Stimulated activated CD8-positive, alpha-beta memory T cell treated with anti-CD3 and anti-CD28 coated beads, Interleukin-2, amount 100 ng/mL, for 48 hours (primary cell): ENCODE results near the gene ANKK1.

Experiments used
- DNase-seq, 2 donors: peaks; one replicate each; pipeline ENCODE4 v3.0.0-alpha.2; 2020; ENCODE audit warnings: low read depth in 2 of 2

Gene ANKK1

DNA sequence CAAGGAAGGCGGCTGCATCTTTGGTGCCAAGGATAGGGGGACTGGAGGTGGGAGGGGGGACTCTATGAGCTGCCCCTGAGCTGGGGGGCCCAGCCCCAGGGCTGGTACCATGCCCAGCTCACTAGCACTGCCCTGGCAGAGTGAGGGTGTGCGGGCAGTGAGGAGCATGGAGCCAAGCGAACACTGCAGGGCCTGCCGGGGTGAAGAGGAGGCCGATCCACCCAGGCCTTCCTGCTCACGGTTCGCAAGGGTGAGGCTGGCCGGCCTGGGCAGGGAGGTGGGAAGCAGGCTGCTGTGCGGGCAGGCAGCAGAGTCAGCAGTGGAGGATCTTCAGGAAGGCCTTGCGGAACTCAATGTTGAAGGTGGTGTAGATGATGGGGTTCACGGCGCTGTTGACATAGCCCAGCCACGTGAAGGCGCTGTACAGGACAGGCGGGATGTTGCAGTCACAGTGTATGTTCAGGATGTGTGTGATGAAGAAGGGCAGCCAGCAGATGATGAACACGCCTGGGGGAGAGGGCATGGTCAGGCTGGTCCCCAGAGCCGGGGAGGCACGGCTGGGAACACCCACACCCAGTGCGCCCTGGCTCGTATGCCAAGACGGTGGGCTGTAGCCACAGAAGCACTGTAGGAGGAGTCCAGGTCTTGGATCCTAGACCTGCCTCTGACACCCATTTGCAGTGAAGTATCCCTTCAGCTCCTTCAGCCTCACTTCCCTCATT is 23.0 kb downstream of the ANKK1 start:
- no peak for DNase-seq

DNA sequence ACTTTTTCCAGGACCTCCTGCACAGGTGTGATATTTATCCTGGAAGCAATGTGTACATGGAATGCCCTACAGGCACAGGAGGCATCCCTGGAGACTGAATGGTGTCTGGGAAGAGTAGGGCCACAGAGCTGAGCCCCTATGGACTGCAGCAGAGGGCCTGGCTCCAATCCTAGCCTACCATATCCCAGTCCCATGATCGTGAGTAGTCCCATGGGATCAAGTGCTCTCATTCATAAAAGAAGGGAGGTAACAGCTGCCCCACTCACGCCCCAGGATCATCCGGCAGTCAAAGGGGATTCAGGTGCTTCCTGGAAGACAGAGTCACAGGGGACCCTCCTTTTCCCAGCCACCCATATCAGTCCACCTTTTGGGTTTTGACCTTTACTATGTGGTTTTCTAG is 24.0 kb downstream of the ANKK1 start:
- no peak for DNase-seq

DNA sequence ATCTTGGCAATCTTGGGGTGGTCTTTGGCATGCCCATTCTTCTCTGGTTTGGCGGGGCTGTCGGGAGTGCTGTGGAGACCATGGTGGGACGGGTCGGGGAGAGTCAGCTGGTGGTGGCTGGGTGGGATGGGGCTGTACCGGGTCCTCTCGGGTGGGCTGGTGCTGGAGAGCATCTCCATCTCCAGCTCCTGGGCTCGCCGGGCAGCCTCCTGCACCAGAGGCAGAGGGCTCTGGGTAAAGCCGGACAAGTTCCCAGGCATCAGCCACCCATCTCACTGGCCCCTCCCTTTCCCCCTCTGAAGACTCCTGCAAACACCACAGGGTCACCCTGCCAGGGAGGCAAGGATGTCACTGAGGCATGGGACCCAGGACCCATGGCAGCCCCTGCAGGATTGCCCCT is 25.1 kb downstream of the ANKK1 start:
- DNase-seq, result no peak

DNA sequence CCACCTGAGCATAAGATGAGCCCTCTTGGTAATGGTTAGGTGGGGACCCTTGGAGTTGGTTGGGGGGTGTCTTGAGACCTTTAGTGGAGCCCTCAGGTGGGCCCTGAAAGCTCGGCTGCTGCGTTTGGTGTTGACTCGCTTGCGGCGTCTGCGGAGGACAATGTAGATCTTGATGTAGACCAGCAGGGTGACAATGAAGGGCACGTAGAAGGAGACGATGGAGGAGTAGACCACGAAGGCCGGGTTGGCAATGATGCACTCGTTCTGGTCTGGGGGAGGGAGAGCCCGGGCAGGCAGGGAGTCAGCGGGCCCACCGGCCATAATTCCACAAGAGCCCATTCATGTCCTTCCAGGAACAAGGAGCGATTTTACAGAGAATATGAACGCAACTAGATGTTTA is 27.8 kb downstream of the ANKK1 start:
- no peak for DNase-seq

DNA sequence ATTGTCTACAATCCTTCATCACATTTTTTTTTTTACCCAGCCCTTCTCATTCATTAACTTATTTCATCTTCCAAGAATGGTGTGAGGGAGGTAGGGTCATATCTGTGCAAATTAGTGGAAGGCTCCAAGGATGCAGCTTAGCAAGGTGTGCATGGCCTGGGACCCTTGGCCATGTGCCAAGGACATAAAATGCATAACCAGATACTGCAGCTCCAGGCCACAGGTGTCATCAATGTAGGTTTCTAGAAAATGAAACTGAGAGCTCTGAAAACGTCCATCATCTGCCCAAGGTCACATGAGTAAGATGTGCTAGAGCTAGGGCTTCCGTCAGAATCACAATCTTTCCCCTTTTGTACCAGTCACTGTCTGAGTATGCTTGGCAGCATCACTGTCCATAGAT is 29.8 kb downstream of the ANKK1 start:
- no peak for DNase-seq

DNA sequence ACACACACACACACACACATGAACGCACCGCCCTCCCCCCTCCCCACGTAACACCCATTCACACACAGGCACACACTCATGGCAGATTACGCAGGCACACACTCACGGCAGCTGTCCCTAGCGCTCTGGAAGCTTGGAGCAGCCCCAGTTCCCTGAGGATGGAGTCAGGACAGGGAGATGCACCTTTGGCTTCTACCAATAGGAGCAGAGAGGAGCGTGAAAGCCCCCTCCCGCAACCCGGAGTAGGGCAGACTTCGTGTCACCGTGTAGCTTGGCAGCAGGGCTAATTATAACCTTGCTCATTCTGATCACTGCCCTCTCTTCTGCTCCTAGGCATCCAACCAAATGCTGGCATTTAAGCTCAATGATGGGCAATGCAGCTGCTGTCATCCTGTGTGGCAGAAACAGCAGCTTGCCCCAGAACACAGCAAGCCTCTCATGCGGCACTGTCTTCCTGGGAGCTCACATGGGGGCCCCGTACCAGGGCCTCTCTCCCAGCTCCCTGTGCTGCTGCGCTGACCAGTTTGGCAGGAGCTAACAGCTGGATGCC is 31.9 kb downstream of the ANKK1 start:
- DNase-seq, result no peak

DNA sequence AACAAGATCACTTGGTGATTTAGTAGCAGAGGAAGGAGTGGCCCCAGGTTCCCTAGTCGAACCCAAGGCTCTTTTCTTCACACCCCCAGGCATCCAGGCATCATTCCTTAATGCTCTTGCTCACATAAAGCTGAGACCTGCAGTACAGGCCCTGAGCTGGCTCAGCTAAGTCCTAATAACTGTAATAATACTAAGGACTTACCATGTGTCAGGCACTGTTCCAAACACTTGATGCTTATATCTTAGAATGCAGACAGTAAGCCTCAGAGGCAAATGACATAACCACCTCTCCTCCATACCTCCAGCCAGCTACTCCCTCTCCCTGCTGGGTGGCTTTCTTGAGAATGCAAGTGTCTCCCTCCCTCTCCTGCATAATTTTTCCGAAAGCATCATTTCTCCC is 33.2 kb downstream of the ANKK1 start:
- no peak for DNase-seq

DNA sequence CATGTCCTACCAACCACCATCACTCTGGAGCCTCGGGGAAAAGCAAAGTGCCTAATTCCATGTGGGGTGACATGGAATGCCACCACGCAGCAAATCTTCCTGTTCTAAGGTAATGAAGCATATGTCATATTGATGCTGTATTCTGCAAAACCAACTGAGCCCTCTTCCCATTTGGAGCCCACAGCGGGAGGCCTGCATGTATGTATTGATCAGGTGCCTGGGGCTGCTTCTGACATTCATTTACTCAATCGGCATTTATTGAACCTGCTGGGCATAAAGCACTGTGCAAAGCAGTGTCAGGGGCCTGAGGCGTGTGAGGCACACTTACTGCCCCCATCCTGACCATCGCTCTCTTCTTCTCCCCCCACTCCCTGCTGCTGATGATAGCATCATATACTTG is 39.1 kb downstream of the ANKK1 start:
- no peak for DNase-seq

DNA sequence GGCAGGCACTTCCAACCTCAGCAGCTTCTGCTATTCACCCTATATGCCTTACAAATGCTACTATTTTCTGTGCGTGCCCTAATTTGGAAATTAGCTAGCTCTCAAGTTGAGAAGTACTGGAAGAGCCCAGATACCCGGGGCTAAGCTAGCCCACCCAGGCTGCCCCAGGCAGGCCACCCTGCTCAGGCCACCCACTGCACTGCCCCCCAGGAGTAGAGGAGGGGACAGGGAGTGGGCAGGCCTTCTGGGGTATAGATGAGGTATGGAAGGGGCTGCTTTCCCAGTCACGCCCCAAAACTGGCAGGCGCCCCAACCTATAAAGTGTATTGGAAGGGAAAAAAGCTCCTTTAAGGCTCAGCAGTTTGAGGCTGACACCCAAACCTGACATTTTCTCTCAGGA is 44.2 kb downstream of the ANKK1 start:
- no peak for DNase-seq

DNA sequence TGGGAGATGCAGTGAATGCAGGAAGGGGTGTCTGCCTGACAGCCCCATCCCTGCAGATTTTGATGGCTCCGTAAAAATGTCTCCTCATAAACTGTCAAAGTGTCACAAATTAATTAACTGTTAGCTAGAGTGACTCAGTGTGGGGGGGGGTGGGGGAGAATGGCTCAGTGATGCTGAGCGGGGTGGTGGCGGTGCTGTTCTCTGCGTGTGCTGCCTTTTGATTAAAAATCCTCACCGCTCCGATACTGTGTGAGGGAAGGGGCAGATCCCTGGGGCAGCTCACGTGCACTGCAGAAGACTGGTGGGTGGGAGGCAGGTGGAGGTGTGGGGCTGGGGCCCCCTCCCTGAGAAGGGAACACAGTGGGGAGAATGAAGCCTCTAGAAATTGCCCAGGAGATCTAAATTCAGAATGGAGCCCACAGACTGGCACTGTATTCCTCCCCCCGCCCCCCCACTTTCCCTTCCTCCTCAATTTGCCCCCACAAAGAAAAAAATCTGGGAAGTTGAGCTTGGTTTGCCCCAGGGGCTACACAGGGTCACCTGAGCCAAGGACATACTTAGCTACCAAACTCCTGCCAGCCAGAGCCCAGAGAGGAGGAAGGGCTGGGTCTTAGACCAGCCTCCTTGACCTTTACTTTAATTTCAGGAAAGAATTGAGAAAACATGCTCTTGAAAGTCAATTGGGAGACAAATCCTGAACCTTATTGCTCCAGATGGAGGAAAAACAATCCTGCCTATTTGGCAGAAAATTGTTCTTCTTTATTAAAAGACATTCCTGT is 47.8 kb downstream of the ANKK1 start:
- DNase-seq, result no peak

DNA sequence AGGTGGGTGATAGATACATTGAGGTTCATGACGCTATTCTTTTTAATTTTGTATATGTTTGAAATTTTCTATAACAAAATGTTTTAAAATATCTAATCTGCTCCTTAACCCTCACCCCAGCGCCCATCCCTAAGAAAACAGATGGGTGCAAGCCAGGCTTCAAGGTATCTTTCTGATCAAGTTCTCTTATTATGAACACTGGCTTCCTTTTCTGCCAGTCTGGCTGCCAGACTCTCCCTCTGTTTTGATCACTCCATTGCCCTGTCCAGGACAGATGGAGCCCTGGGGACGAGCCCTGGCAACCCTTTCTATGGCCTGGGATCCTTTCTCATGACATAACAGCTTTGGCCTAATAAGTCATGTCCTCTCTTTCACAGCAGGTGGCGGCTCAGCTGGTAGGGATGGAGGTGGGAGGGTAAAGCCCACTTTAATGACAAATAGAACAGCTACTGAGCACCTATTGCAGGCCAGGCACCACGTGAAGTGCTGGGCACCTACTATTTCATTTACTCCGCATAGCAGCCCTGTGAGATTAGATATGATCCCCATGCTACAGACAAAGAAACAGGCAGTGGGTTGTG is 49.2 kb downstream of the ANKK1 start:
- no peak for DNase-seq

DNA sequence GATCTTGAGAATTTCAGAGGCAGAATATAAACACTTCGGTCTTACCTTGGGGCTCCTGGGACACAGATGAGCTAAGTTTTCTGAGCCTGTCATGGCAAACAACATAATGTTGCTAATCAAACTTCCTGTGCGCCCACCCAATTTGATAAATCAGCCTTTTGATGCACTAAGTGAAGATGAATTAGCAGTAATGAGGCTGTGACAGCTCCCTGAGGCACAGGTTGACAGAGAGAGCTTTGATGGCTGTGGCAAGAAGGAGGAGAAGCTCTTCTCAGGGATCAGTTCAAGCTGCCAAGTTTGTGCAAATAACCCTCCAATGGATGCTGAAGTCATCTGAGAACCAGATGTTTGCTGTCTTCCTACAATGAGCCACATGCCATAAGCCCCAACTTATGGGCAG is 53.2 kb downstream of the ANKK1 start:
- DNase-seq, result no peak

DNA sequence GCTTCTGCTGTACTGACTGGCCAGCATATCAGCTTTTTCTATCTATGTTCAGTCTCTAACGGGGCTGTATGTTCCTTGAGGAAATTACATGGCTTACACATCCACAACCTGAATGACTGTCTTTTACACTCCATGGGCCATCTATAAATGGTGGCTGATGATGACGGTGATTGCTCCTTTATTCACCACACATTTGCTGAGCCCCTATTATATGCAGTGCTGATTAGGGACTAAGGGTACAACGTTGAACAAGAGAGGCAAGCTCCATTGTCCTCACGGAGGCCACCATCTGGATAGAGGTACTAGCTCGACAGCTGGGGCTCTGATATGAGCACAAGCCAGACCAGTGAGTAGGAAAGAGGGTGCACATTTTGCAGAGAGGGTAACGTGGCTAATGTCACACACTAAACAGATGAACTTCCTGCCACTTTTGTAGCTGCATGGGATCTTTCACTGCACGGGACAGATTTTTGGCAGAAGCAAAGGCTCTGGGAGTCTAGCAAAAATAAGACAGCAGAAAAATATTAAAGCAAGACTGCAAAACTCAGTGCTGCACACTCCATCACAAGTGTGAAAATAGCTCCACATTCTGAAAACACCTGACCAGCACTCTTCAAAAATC is 57.0 kb downstream of the ANKK1 start:
- no peak for DNase-seq

DNA sequence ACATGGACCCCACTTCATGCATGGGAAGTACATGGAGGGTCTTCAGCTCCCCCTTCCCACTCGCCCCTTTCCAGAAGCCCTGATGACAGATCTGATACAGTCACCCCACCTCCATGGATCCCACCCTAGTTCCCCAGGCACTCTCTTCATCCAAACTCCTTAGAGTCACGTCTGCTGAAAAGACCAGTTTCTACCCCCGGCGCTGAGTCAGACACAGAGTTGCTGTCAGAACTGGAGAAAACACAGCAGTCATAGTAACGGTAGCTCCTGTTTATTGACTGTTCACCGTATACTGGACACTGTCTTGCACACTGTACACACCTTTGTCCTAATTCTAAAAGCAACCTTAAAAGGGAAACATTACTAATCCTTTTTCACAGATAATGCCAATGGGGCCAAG is 58.5 kb downstream of the ANKK1 start:
- no peak for DNase-seq

DNA sequence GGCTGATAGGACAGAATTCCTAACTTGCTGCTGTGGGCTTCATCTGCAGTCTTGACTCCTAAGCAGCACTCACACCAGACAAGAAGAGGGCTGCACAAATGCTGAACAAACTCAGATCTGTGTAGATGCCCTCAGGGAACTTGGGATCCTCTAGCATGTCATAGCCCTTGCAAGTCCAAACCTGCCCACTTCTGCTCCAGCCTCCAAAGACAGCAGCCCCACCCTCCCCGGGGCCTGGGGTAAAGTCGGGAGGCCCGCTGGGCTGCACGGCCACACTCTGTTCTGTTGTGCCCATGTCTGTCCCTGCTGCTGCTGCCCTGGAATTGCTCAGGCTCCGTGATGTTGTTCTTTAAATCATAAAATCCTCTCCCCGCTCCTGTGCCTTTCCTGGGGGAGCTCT is 59.4 kb downstream of the ANKK1 start:
- no peak for DNase-seq

DNA sequence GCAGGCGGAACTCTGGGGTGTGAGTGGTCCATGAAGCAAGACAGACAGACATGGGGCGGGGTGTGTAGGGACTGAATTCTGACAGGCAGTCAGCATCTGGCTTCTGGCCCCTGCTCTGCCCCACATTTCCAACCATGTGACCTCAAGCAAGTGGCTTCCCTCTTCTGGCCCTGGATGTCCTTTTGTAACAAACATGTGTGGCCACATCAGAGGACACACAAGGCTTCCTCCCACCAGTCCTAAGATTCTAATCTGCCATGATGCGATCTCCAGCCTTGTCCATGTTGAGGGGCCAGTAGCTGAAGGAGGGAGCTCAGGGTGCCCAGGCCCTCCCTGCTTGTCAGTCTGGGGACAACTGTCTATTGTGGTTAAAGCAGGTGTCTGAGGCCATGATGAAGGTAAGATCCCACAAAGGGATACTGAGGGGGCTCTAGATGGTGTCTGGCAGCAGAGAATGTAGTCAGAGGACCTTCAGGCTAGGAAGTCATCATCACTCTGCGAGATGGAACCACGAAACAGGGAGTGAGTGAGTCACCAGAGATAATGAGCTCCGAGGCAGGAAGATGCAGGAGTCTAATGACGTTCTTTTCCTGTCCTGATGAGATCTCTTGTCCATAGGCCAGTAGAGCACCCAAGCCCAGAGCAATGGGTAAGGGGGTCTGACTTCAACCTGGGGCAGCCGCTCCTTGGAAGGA is 60.2 kb downstream of the ANKK1 start:
- no peak for DNase-seq

DNA sequence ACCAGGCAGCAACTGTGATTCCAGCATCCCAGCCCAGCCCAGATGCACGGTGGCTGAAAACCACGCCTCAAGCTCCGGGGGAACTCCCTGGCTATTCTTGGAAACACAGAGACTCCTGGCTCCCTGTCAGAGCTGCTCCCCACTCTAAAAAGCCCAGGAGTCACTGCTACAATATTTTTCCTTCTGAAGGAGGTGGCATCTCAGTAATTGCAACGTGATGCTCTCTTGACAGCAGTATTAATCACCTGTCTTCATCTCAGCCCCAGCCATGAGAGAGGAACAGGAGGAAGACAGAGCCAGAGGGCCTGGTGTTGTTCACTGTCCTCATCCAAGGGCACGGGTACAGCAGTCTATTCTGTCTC is 60.7 kb downstream of the ANKK1 start:
- DNase-seq, result no peak

DNA sequence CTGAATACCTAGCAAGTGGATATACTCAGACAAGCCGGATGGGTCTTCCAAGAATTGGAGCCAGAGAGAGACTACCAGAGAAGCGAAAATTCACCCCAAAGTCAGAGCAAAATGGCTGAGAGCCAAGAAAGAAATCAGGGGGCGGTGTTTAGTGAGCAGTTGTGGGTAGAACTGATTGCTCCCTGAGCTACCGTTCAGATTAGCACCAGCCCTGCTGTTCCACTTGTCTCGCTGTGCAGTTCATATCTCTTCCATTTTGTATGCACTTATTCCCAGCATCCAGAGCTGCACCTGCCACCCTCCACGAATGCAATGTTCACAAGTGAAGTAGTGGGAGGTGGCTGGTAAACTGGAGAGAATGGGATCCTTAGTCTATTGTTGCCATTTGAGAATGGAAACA is 62.2 kb downstream of the ANKK1 start:
- DNase-seq, result no peak
